ENCODE measurements around the gene ZNF430. TPM values are rescaled to one million over a fixed set of nuclear protein-coding genes. Genes with fewer than 3 reads are reported as not detected.

The ZNF430 gene
- total and polyA plus RNA-seq, 2 donors (not counting 1 experiment from before 2014, with no cell fraction given): 27.5 to 45.4 TPM

DNA sequence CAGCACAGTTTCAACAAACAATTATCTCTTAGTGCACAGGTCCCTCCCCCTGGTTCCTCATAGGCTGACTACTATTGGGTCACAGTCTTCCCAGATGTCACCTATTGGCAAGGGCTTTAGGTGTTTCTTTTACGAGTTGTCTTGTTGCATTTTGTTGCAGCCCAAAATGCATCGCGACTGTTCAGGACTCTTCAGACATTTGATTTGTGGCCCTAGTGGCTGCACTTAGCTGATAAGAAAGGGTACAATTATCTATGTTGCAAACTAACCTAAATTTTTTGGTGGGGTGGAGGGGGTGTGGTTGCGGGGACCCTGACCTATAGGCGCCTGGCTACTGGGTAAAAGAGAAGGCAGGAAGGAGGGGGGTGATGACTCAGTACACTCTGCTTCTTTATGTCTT, 32.4 kb downstream of the ZNF430 start:
- peaks cover 18% of the 10 kb centered on the region for H3K9me3 Mint-ChIP-seq (ENCODE audit: insufficient read depth)
- Histone ChIP-seq H3K9ac (ENCODE audit: low read length) (no peak overlapping the region), H3K4me1 (ENCODE audit: control insufficient read depth in 2 of 2, insufficient read depth in 2 of 2, low read length in 2 of 2) (no peaks in the 10 kb centered on the region), H3K4me3 (ENCODE audit: control extremely low read depth in 1 of 5, extremely low read depth in 1 of 5, insufficient read depth in 1 of 5, low read depth in 2 of 5, low read length in 4 of 5) (no peak overlapping the region), H3K9me3 (ENCODE audit: control extremely low read depth in 1 of 3, control insufficient read depth in 2 of 3, insufficient read depth in 1 of 3, low read length in 2 of 3) (peaks cover 19 to 53% (median 47%) of the 10 kb centered on the region in 3 donors), H3K27me3 (replicated peaks in 1 of 4; ENCODE audit: control extremely low read depth in 1 of 4, control insufficient read depth in 3 of 4, insufficient read depth in 4 of 4, low read length in 3 of 4) (no peaks in the 10 kb centered on the region), H2AFZ (ENCODE audit: insufficient read depth, low read depth, low read length, poor library complexity, severe bottlenecking) (no peak overlapping the region), H3K79me2 (ENCODE audit: control insufficient read depth, insufficient read depth, low read length) (peaks cover 41% of the 10 kb centered on the region), H3K27ac (ENCODE audit: low read length in 2 of 2) (no peak overlapping the region), H4K20me1 (ENCODE audit: control insufficient read depth, insufficient read depth, low read length, poor library complexity, severe bottlenecking) (no peaks in the 10 kb centered on the region), H3K36me3 (replicated peaks in 1 of 2; ENCODE audit: control extremely low read depth in 1 of 2, control insufficient read depth in 1 of 2, extremely low read depth in 1 of 2, insufficient read depth in 2 of 2, low read length in 1 of 2) (peaks cover 21 to 56% of the 10 kb centered on the region in 2 experiments), H3K4me2 (replicated peaks; ENCODE audit: low read depth, low read length, poor library complexity, severe bottlenecking) (no peak overlapping the region)
- no peak for ATAC-seq (ENCODE audit: low read depth)
- H3K27me3 Mint-ChIP-seq: no peaks in the 10 kb centered on the region
- intact Hi-C loops (cut with micrococcal nuclease): no loop called here
- CTCF ChIA-PET: no interaction called here
- H3K27ac Mint-ChIP-seq: no peak overlapping the region
- no peaks in the 10 kb centered on the region for H3K4me1 Mint-ChIP-seq
- no peak for DNase-seq
- H3K4me3 Mint-ChIP-seq: no peak overlapping the region
- TF ChIP-seq EZH2 (IDR thresholded peaks at IDR 0.05; ENCODE audit: borderline replicate concordance, insufficient read depth, low read depth, low read length, poor library complexity, severe bottlenecking): no peak
- TF ChIP-seq, protein P1, sequence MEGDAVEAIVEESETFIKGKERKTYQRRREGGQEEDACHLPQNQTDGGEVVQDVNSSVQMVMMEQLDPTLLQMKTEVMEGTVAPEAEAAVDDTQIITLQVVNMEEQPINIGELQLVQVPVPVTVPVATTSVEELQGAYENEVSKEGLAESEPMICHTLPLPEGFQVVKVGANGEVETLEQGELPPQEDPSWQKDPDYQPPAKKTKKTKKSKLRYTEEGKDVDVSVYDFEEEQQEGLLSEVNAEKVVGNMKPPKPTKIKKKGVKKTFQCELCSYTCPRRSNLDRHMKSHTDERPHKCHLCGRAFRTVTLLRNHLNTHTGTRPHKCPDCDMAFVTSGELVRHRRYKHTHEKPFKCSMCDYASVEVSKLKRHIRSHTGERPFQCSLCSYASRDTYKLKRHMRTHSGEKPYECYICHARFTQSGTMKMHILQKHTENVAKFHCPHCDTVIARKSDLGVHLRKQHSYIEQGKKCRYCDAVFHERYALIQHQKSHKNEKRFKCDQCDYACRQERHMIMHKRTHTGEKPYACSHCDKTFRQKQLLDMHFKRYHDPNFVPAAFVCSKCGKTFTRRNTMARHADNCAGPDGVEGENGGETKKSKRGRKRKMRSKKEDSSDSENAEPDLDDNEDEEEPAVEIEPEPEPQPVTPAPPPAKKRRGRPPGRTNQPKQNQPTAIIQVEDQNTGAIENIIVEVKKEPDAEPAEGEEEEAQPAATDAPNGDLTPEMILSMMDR (IDR thresholded peaks at IDR 0.05): no peak
- POLR2A ChIA-PET: no interaction called here
- 100% methylated on average over 3 of the region's 5 CpGs for WGBS (ENCODE audit: insufficient coverage)

DNA sequence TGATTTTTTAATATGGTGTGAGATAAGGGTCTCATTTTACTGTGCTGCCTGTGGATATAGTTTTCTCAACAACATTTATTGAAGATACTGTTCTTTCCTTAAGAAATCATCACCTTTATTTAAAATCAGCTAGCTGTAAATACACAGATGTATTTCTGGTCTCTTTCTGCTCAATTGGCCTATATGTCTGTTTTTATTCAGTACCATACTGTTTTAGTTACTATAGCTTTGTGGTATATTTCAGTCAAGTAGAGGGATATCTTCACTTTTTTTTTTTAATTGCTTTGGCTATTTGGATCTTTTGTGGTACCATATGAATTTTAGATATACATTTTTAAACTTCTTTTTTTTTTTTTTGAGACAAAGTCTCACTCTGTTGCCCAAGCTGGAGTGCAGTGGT, 44.9 kb downstream of the ZNF430 start:
- ChIA-PET POLR2A (no interaction called here), CTCF (interaction anchor here (0.7 kb wide), 1 partner anchor 406 kb away, joined by 3 read pairs; no protein-coding TSS in a partner anchor)
- DNase-seq: no peak
- Histone ChIP-seq H3K79me2 (ENCODE audit: control insufficient read depth, insufficient read depth, low read length) (no peaks in the 10 kb centered on the region), H3K9ac (ENCODE audit: low read length) (no peak overlapping the region), H3K4me2 (replicated peaks; ENCODE audit: low read depth, low read length, poor library complexity, severe bottlenecking) (no peak overlapping the region), H2AFZ (ENCODE audit: insufficient read depth, low read depth, low read length, poor library complexity, severe bottlenecking) (no peak overlapping the region), H3K9me3 (ENCODE audit: control extremely low read depth in 1 of 3, control insufficient read depth in 2 of 3, insufficient read depth in 1 of 3, low read length in 2 of 3) (peaks cover 5 to 40% (median 5%) of the 10 kb centered on the region in 3 donors), H3K27ac (ENCODE audit: low read length in 2 of 2) (no peak overlapping the region), H4K20me1 (ENCODE audit: control insufficient read depth, insufficient read depth, low read length, poor library complexity, severe bottlenecking) (no peaks in the 10 kb centered on the region), H3K4me3 (ENCODE audit: control extremely low read depth in 1 of 5, extremely low read depth in 1 of 5, insufficient read depth in 1 of 5, low read depth in 2 of 5, low read length in 4 of 5) (no peak overlapping the region), H3K36me3 (replicated peaks in 1 of 2; ENCODE audit: control extremely low read depth in 1 of 2, control insufficient read depth in 1 of 2, extremely low read depth in 1 of 2, insufficient read depth in 2 of 2, low read length in 1 of 2) (peaks cover 0 to 4% of the 10 kb centered on the region in 2 experiments), H3K4me1 (ENCODE audit: control insufficient read depth in 2 of 2, insufficient read depth in 2 of 2, low read length in 2 of 2) (no peaks in the 10 kb centered on the region), H3K27me3 (replicated peaks in 1 of 4; ENCODE audit: control extremely low read depth in 1 of 4, control insufficient read depth in 3 of 4, insufficient read depth in 4 of 4, low read length in 3 of 4) (no peaks in the 10 kb centered on the region)
- Mint-ChIP-seq H3K4me3 (no peak overlapping the region), H3K27ac (no peak overlapping the region), H3K27me3 (no peaks in the 10 kb centered on the region), H3K9me3 (ENCODE audit: insufficient read depth) (peaks cover 2% of the 10 kb centered on the region), H3K4me1 (no peaks in the 10 kb centered on the region)
- no peak for ATAC-seq (ENCODE audit: low read depth)
- TF ChIP-seq, protein P1 (IDR thresholded peaks at IDR 0.05): no peak
- TF ChIP-seq EZH2 (IDR thresholded peaks at IDR 0.05; ENCODE audit: borderline replicate concordance, insufficient read depth, low read depth, low read length, poor library complexity, severe bottlenecking): no peak
- intact Hi-C loops (cut with micrococcal nuclease): no loop called here

Measured in B cell (primary cell).